ENCODE results near the gene HBS1L. TPM values are rescaled to one million over a fixed set of nuclear protein-coding genes. Genes with fewer than 3 reads are reported as not detected.

HBS1L gene
- total and polyA plus RNA-seq, 2 of the 4 experiments (the other 2 are of a cell fraction): 45.1 to 120 TPM

DNA sequence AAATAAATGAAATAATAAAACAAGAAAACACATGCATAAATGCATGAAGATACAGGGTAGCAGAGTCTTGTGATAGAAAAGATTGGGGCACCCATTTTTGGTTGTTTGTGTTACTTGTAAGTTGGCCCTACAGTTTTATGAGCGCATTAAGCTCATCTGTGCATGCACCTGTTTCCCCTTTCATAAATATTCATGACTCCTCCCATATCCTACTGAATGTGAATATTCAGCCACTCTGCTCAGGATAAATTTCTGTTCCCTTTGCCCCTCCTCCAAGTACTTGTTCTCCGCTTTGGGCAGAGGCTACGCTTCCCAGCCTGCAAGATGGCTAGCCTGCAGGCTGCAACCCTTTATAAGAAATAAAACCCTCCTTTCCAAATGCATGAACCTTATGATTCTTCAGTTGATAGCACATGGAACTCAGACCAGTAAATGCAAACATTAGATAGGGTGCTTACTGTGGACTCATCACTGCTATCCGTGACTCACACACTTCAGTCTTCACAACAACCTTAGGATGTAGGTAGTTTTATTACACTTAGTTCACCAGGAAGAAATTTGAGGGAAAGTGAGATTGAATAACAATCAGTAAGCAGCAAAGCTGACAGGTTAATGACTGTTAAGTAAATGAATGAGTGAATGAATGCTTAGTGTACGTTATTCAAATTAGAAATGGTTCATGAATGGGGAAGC, 119.7 kb downstream of the HBS1L start:
- DNase-seq (peak; percentile 67), ATAC-seq (ENCODE audit: low read depth) (no peak)
- Histone ChIP-seq H2BK20ac (ENCODE audit: low read depth, low read length) (no peak overlapping the region), H4K5ac (ENCODE audit: low read depth, low read length) (no peak overlapping the region), H4K8ac (ENCODE audit: low read depth in 2 of 2, low read length in 2 of 2) (no peak overlapping the region), H3K9me3 (ENCODE audit: control insufficient read depth, insufficient read depth, low read length) (peaks cover 2% of the 10 kb centered on the region; the same call in 1 of the 2 replicates), H3K9me1 (ENCODE audit: insufficient read depth, low read length) (peaks cover 11% of the 10 kb centered on the region), H2BK15ac (ENCODE audit: low read depth, low read length) (no peak overlapping the region), H3K14ac (replicated peaks; ENCODE audit: low read depth, low read length) (no peak overlapping the region), H4K20me1 (ENCODE audit: insufficient read depth, low read length) (no peaks in the 10 kb centered on the region), H3K4me3 (ENCODE audit: insufficient read depth, low read depth, low read length) (no peak overlapping the region), H4K91ac (ENCODE audit: insufficient read depth, low read depth, low read length) (no peak overlapping the region), H3K23ac (ENCODE audit: low read depth, low read length) (no peak overlapping the region), H3K79me1 (ENCODE audit: low read depth in 1 of 2, low read length in 2 of 2) (no peaks in the 10 kb centered on the region), H2AK9ac (replicated peaks; ENCODE audit: low read depth, low read length, poor library complexity) (no peak overlapping the region), H3K27me3 (ENCODE audit: control insufficient read depth, insufficient read depth, low read length) (no peaks in the 10 kb centered on the region), H2BK5ac (ENCODE audit: low read depth, low read length, poor library complexity, severe bottlenecking) (no peak overlapping the region), H3K4me1 (ENCODE audit: control insufficient read depth, insufficient read depth, low read length) (peaks cover 18% of the 10 kb centered on the region), H3K56ac (ENCODE audit: extremely low read depth, insufficient read depth, low read length) (no peak overlapping the region), H3K4me2 (ENCODE audit: low read depth, low read length) (no peak overlapping the region), H2AFZ (replicated peaks; ENCODE audit: low read length, poor library complexity) (no peak overlapping the region), H3K36me3 (ENCODE audit: control insufficient read depth, insufficient read depth, low read length) (no peaks in the 10 kb centered on the region), H2BK120ac (ENCODE audit: low read depth, low read length) (no peak overlapping the region), H3K4ac (ENCODE audit: low read depth, low read length) (no peak overlapping the region), H3K9ac (ENCODE audit: low read depth, low read length) (no peak overlapping the region), H3K27ac (ENCODE audit: insufficient read depth, low read length) (no peak overlapping the region), H3K18ac (ENCODE audit: low read depth, low read length) (peak overlapping the region; percentile 42; the same call in 1 of the 2 replicates), H2AK5ac (ENCODE audit: low read depth, low read length) (no peak overlapping the region)
- ChIA-PET CTCF (interaction anchor here (1.1 to 1.3 kb wide), 2 partner anchors 13 to 779 kb away, joined by 3 to 6 read pairs; no protein-coding TSS in a partner anchor), POLR2A (ENCODE audit: unreplicated experiment) (no interaction called here)
- in situ Hi-C loops (cut with MboI; ENCODE audit: low sequenced_read_pairs) (no loop called here), intact Hi-C loops (cut with micrococcal nuclease) (no loop called here), dilution Hi-C loops (cut with HindIII; ENCODE audit: low sequenced_read_pairs, unreplicated experiment) (no loop called here)
- no TSS peak for BruUV-seq (replicated peaks)
- no peak for TF ChIP-seq RAD21 (IDR thresholded peaks at IDR 0.05; ENCODE audit: low read length)
- TF ChIP-seq, protein P1, sequence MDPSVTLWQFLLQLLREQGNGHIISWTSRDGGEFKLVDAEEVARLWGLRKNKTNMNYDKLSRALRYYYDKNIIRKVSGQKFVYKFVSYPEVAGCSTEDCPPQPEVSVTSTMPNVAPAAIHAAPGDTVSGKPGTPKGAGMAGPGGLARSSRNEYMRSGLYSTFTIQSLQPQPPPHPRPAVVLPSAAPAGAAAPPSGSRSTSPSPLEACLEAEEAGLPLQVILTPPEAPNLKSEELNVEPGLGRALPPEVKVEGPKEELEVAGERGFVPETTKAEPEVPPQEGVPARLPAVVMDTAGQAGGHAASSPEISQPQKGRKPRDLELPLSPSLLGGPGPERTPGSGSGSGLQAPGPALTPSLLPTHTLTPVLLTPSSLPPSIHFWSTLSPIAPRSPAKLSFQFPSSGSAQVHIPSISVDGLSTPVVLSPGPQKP (IDR thresholded peaks at IDR 0.05; ENCODE audit: borderline replicate concordance, low read depth, low read length): no peak
- TF ChIP-seq MAZ (IDR thresholded peaks at IDR 0.05; ENCODE audit: borderline replicate concordance, low read depth, low read length): no peak
- TF ChIP-seq CTCF (conservative IDR thresholded peaks at IDR 0.05; ENCODE audit: low read depth, low read length): no peak
- TF ChIP-seq RCOR1 (IDR thresholded peaks at IDR 0.05; ENCODE audit: insufficient replicate concordance, low read length): no peak
- no peak for TF ChIP-seq CHD1 (IDR thresholded peaks at IDR 0.05; ENCODE audit: low read depth, low read length)
- no peak for TF ChIP-seq USF2 (IDR thresholded peaks at IDR 0.05; ENCODE audit: low read depth, low read length)
- TF ChIP-seq MXI1 (IDR thresholded peaks at IDR 0.05; ENCODE audit: borderline replicate concordance, low read depth, low read length): no peak
- no peak for TF ChIP-seq BHLHE40 (IDR thresholded peaks at IDR 0.05; ENCODE audit: low read depth, low read length)
- TF ChIP-seq MAFK (IDR thresholded peaks at IDR 0.05; ENCODE audit: low read depth, low read length): no peak
- TF ChIP-seq NFE2L2 (IDR thresholded peaks at IDR 0.05; ENCODE audit: low read depth, low read length): no peak
- no peak for TF ChIP-seq SMC3 (IDR thresholded peaks at IDR 0.05; ENCODE audit: low read depth, low read length)
- TF ChIP-seq CEBPB (IDR thresholded peaks at IDR 0.05; ENCODE audit: low read depth, low read length): no peak
- TF ChIP-seq FOS (IDR thresholded peaks at IDR 0.05; ENCODE audit: low read depth, low read length): no peak
- no CpG with 5 or more reads among the region's 5 CpGs for WGBS, 2 experiments (ENCODE audit: extremely low coverage in 2 of 2, insufficient read length in 1 of 2)

Measured in IMR-90 (cell line).